ENCODE data around the gene SPACA6. TPM values are rescaled to one million over a fixed set of nuclear protein-coding genes. Genes with fewer than 3 reads are reported as not detected.

SPACA6 gene
- total RNA-seq, 2 donors from 2014 or later: 24.6 to 47.7 TPM

DNA sequence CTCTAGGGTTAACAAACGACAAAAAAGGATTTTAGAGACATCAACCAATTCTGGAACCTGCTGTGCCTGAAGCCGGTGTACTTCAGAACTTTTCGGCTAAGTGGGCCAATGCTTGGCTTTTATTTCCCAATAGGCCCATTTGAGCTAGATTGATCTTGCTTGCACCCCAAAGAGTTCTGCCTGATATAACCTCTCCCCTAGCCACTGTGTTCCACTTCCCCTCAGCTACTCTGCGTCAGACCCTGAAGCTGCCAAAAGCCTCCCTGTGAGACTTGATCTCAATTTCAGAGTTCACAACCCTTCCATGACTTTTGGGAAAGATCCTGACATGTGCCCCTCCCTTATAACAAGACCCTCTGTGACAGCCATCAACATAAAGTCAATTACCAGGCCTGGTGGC, 40.9 kb upstream of the SPACA6 start:
- WGBS: 77% methylated on average over 4 of the region's 4 CpGs
- Histone ChIP-seq H3K9me3 (no peaks in the 10 kb centered on the region), H3K27ac (no peak overlapping the region), H3K36me3 (no peaks in the 10 kb centered on the region), H3K27me3 (replicated peaks; ENCODE audit: insufficient read depth) (peaks cover under 1% of the 10 kb centered on the region), H3K4me3 (no peak overlapping the region), H3K4me1 (replicated peaks) (no peaks in the 10 kb centered on the region)
- TF ChIP-seq POLR2AphosphoS5 (IDR thresholded peaks at IDR 0.05): no peak
- TF ChIP-seq, protein P1, sequence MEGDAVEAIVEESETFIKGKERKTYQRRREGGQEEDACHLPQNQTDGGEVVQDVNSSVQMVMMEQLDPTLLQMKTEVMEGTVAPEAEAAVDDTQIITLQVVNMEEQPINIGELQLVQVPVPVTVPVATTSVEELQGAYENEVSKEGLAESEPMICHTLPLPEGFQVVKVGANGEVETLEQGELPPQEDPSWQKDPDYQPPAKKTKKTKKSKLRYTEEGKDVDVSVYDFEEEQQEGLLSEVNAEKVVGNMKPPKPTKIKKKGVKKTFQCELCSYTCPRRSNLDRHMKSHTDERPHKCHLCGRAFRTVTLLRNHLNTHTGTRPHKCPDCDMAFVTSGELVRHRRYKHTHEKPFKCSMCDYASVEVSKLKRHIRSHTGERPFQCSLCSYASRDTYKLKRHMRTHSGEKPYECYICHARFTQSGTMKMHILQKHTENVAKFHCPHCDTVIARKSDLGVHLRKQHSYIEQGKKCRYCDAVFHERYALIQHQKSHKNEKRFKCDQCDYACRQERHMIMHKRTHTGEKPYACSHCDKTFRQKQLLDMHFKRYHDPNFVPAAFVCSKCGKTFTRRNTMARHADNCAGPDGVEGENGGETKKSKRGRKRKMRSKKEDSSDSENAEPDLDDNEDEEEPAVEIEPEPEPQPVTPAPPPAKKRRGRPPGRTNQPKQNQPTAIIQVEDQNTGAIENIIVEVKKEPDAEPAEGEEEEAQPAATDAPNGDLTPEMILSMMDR (IDR thresholded peaks at IDR 0.05): no peak
- TF ChIP-seq POLR2A (IDR thresholded peaks at IDR 0.05): no peak
- intact Hi-C loops (cut with DNase I): no loop called here
- no peak for DNase-seq (ENCODE audit: low spot score)

- 41% methylated on average over 2 of the region's 2 CpGs for WGBS
- TF ChIP-seq POLR2AphosphoS5 (IDR thresholded peaks at IDR 0.05) (no peak), POLR2A (IDR thresholded peaks at IDR 0.05) (no peak)
- TF ChIP-seq, protein P1 (IDR thresholded peaks at IDR 0.05): no peak
- H3K9me3 ChIP-seq: no peaks in the 10 kb centered on the region
- H3K27me3 ChIP-seq (replicated peaks; ENCODE audit: insufficient read depth): no peaks in the 10 kb centered on the region
- H3K4me1 ChIP-seq (replicated peaks): no peaks in the 10 kb centered on the region
- no peaks in the 10 kb centered on the region for H3K36me3 ChIP-seq
- no peak overlapping the region for H3K27ac ChIP-seq
- intact Hi-C loops (cut with DNase I): no loop called here
- DNase-seq (ENCODE audit: low spot score): no peak
- no peak overlapping the region for H3K4me3 ChIP-seq
Observed at GRCh38 chr19:51653162-51653561, 40.0 kb upstream of the SPACA6 start.

DNA sequence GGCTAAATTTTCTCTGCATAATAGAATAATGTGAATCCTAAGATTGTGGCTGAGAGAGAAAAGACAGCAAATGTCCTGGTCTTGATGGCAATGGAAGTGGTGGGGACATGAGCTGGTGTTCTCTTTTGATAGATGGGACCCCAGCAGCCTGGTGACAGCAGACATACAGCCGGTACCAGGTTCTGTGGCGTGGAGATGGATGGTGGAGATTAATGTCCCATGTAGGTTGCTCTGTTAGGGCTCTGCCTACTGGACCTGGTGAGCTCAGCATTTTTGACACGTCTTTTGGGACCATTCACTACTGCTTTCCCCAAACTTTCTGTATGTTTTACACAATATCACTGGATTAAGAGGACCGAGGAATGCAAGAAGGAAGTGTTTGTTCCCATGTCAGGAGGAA, 38.3 kb upstream of the SPACA6 start:
- no peak for DNase-seq (ENCODE audit: low spot score)
- Histone ChIP-seq H3K27ac (no peak overlapping the region), H3K4me1 (replicated peaks) (no peaks in the 10 kb centered on the region), H3K9me3 (no peaks in the 10 kb centered on the region), H3K36me3 (no peaks in the 10 kb centered on the region), H3K27me3 (replicated peaks; ENCODE audit: insufficient read depth) (no peaks in the 10 kb centered on the region), H3K4me3 (no peak overlapping the region)
- no peak for TF ChIP-seq POLR2AphosphoS5 (IDR thresholded peaks at IDR 0.05)
- TF ChIP-seq, protein P1 (IDR thresholded peaks at IDR 0.05): no peak
- WGBS: 64% methylated on average over 4 of the region's 4 CpGs
- intact Hi-C loops (cut with DNase I): loop anchor here (5.0 kb wide), 2 partner anchors 182 to 317 kb away; no protein-coding TSS in a partner anchor

DNA sequence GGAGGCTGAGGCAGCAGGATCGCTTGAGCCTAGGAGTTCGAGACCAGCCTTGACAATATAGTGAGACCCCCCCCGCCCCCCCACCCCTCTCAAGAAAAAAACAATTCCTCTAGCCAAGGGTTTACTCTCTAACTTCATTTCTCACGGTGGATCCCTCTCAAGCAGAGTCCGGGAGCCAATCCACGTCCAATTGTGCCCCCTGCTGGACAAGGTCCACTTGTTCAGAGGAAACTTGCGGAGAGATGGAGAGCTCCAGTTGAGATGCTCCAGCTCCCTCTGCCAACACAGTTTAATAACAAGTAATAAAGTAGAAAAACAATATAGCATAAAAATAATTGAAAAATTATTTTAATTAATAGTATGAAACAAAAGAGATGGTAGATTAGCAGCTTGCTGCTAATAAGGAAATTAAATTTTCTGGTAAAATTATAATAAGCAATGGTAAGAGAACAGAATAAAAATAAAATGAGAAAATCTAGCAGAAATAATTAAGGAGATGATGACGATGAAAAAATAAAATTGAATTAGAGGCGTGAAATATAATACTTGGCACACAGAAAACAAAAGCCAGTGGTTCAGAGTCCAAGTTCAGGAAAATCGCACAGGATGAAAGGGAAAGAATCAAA, 32.0 kb upstream of the SPACA6 start:
- intact Hi-C loops (cut with DNase I): loop anchor here (10.0 kb wide), 1 partner anchor 114 kb away; no protein-coding TSS in a partner anchor
- Histone ChIP-seq H3K9me3 (no peaks in the 10 kb centered on the region), H3K4me3 (no peak overlapping the region), H3K36me3 (no peaks in the 10 kb centered on the region), H3K27ac (no peak overlapping the region), H3K4me1 (replicated peaks) (no peaks in the 10 kb centered on the region), H3K27me3 (replicated peaks; ENCODE audit: insufficient read depth) (no peaks in the 10 kb centered on the region)
- peak; percentile 47 for DNase-seq (ENCODE audit: low spot score)
- TF ChIP-seq POLR2A (IDR thresholded peaks at IDR 0.05): no peak
- TF ChIP-seq, protein P1 (IDR thresholded peaks at IDR 0.05): peak in 3 of 4 experiments; percentile 46 to 50 (median 48)
- 10% methylated on average over 10 of the region's 10 CpGs for WGBS

DNA sequence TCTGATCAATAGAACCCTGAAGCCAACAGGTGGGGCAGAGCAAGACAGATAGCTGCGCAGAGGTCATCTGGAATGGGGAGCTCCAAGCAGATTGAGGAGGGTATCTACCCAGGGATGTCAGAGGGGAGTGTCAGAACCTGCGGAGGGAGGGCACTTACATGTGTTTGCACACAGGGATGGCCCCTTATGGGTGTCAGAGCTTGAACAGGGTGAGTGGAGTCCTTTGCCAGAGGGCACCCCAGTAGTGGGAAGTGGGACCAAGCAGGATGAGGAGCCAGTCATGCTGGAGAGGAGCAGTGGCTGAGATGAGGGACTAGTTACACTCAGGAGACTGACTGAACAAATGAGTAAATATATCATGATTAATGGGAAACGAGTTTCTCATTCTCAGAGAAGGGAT, 29.5 kb upstream of the SPACA6 start:
- DNase-seq (ENCODE audit: low spot score): no peak
- Histone ChIP-seq H3K4me3 (no peak overlapping the region), H3K36me3 (no peaks in the 10 kb centered on the region), H3K27ac (no peak overlapping the region), H3K4me1 (replicated peaks) (no peaks in the 10 kb centered on the region), H3K9me3 (no peaks in the 10 kb centered on the region), H3K27me3 (replicated peaks; ENCODE audit: insufficient read depth) (no peaks in the 10 kb centered on the region)
- intact Hi-C loops (cut with DNase I): loop anchor here (10.0 kb wide), 1 partner anchor 111 kb away; no protein-coding TSS in a partner anchor
- WGBS: 52% methylated on average over 3 of the region's 3 CpGs
- TF ChIP-seq, protein P1 (IDR thresholded peaks at IDR 0.05): no peak
- TF ChIP-seq POLR2A (IDR thresholded peaks at IDR 0.05) (no peak), POLR2AphosphoS5 (IDR thresholded peaks at IDR 0.05) (no peak)

Data from prostate gland (tissue), 2 donors.